GM23338 (cell line): ENCODE measurements around the gene RABGAP1L. TPM values are rescaled to one million over a fixed set of nuclear protein-coding genes. Genes with fewer than 3 reads are reported as not detected.
A peak's percentile ranks its signal among the peaks of the same experiment; 100 is the strongest.

Experiments
- ATAC-seq: fragments of 200-7000 bp; cut with Tn5 transposase; 3 replicates; pipeline ENCODE4 v1.9.1; 2020
- DNase-seq: peaks from one replicate; pipeline ENCODE4 v3.0.0-alpha.2; 2015; ENCODE audit warnings: low spot score
- H2AFZ ChIP-seq: fragments of 200-600 bp; sonication (generic); 2 replicates; pipeline ENCODE4 v1.8.0; 2016; ENCODE audit warnings: antibody characterized with exemption, mild to moderate bottlenecking, moderate library complexity
- H3F3A ChIP-seq: fragments of 200-600 bp; sonication (generic); replicated peaks from 2 replicates; pipeline ENCODE4 v1.8.0; 2017; ENCODE audit warnings: antibody characterized with exemption, mixed run types, low read depth
- H3K27ac ChIP-seq: fragments of 200-600 bp; sonication (generic); 2 replicates; pipeline ENCODE4 v1.6.1; 2016; ENCODE audit warnings: low read depth
- H3K27me3 ChIP-seq: fragments of 200-600 bp; sonication (generic); 2 replicates; pipeline ENCODE4 v1.8.0; 2016; ENCODE audit warnings: mild to moderate bottlenecking, mixed run types, moderate library complexity; ENCODE audit not compliant: insufficient read depth
- H3K36me3 ChIP-seq: fragments of 200-600 bp; sonication (generic); 2 replicates; pipeline ENCODE4 v1.8.0; 2016; ENCODE audit warnings: mild to moderate bottlenecking; ENCODE audit not compliant: insufficient read depth
- H3K4me1 ChIP-seq: fragments of 200-600 bp; sonication (generic); 2 replicates; pipeline ENCODE4 v1.8.0; 2016; ENCODE audit warnings: mild to moderate bottlenecking, moderate library complexity; ENCODE audit not compliant: insufficient read depth
- H3K4me2 ChIP-seq: fragments of 200-600 bp; sonication (generic); 2 replicates; pipeline ENCODE4 v1.7.1; 2017; ENCODE audit warnings: mixed run types
- H3K4me3 ChIP-seq: fragments of 200-600 bp; sonication (generic); 2 replicates; pipeline ENCODE4 v1.6.1; 2016; ENCODE audit warnings: mixed run types
- H3K79me2 ChIP-seq: fragments of 200-600 bp; sonication (generic); replicated peaks from 2 replicates; pipeline ENCODE4 v1.8.0; 2017; ENCODE audit warnings: mild to moderate bottlenecking; ENCODE audit not compliant: insufficient read depth
- H3K9me2 ChIP-seq: fragments of 200-600 bp; sonication (generic); 2 replicates; pipeline ENCODE4 v1.8.0; 2017; ENCODE audit not compliant: insufficient read depth
- H4K20me1 ChIP-seq: fragments of 200-600 bp; sonication (generic); replicated peaks from 2 replicates; pipeline ENCODE4 v1.8.0; 2017; ENCODE audit warnings: mild to moderate bottlenecking; ENCODE audit not compliant: insufficient read depth
- H3K27ac Mint-ChIP-seq: 2 replicates; pipeline ENCODE4 v1.8.0; 2020; ENCODE audit warnings: inconsistent platforms, mild to moderate bottlenecking, moderate library complexity, mixed read lengths
- H3K27me3 Mint-ChIP-seq: 3 replicates; pipeline ENCODE4 v1.8.0; 2022; ENCODE audit warnings: low read depth, mild to moderate bottlenecking, moderate library complexity, mixed read lengths, inconsistent platforms; ENCODE audit not compliant: insufficient read depth, poor library complexity
- H3K36me3 Mint-ChIP-seq: 3 replicates; pipeline ENCODE4 v1.8.0; 2021; ENCODE audit warnings: low read depth, mild to moderate bottlenecking, inconsistent platforms, moderate library complexity, mixed read lengths
- H3K4me1 Mint-ChIP-seq: 3 replicates; pipeline ENCODE4 v1.8.0; 2020; ENCODE audit warnings: mild to moderate bottlenecking, inconsistent platforms, mixed read lengths
- H3K4me3 Mint-ChIP-seq: 3 replicates; pipeline ENCODE4 v1.8.0; 2021; ENCODE audit warnings: moderate library complexity, mild to moderate bottlenecking, inconsistent platforms, mixed read lengths
- H3K9me3 Mint-ChIP-seq: 3 replicates; pipeline ENCODE4 v1.8.0; 2020; ENCODE audit warnings: moderate library complexity, mild to moderate bottlenecking, inconsistent platforms, mixed read lengths
- CREB1 ChIP-seq: fragments of 250-450 bp; sonication (Bioruptor Pico); IDR thresholded peaks from 2 replicates; pipeline ENCODE4 v1.5.0; 2020; ENCODE audit warnings: low read depth, mild to moderate bottlenecking, moderate library complexity
- CTCF ChIP-seq, 2 experiments: fragments of 200-600 bp in 1 of 2; sonication (generic) in 1 of 2; conservative IDR thresholded peaks; 2 replicates each; pipeline versions ENCODE4 v1.5.1 to v1.6.1; 2016 to 2017; ENCODE audit warnings: antibody characterized with exemption in 2 of 2, low read depth in 2 of 2, mild to moderate bottlenecking in 2 of 2, moderate library complexity in 1 of 2
- ETS1 ChIP-seq: IDR thresholded peaks from 2 replicates; pipeline ENCODE4 v1.6.1; 2016; ENCODE audit warnings: antibody characterized with exemption
- EZH2 ChIP-seq: fragments of 200-600 bp; sonication (generic); IDR thresholded peaks from one replicate; pipeline ENCODE4 v1.8.0; 2017; ENCODE audit warnings: antibody characterized with exemption, mild to moderate bottlenecking, low read depth; ENCODE audit not compliant: unreplicated experiment
- EZH2phosphoT487 ChIP-seq: fragments of 200-600 bp; sonication (generic); IDR thresholded peaks from one replicate; pipeline ENCODE4 v1.8.1; 2018; ENCODE audit warnings: antibody characterized with exemption; ENCODE audit not compliant: unreplicated experiment
- JUNB ChIP-seq: IDR thresholded peaks from one replicate; pipeline ENCODE4 v1.6.1; 2016; ENCODE audit warnings: antibody characterized with exemption; ENCODE audit not compliant: unreplicated experiment
- NANOG ChIP-seq: IDR thresholded peaks from 2 replicates; pipeline ENCODE4 v1.6.1; 2016; ENCODE audit warnings: antibody characterized with exemption, borderline replicate concordance
- POLR2AphosphoS5 ChIP-seq: IDR thresholded peaks from 2 replicates; pipeline ENCODE4 v1.6.1; 2016; ENCODE audit warnings: antibody characterized with exemption, low read depth
- REST ChIP-seq: IDR thresholded peaks from one replicate; pipeline ENCODE4 v1.6.1; 2018; ENCODE audit warnings: antibody characterized with exemption; ENCODE audit not compliant: unreplicated experiment
- STAT1 ChIP-seq: IDR thresholded peaks from one replicate; pipeline ENCODE4 v1.6.1; 2016; ENCODE audit warnings: antibody characterized with exemption; ENCODE audit not compliant: unreplicated experiment
- ZNF114 ChIP-seq: fragments of 250-450 bp; sonication (Bioruptor Pico); IDR thresholded peaks from 2 replicates; pipeline ENCODE4 v1.5.0; 2020; ENCODE audit warnings: mild to moderate bottlenecking, moderate library complexity
- ZNF331 ChIP-seq: fragments of 250-450 bp; sonication (Bioruptor Pico); IDR thresholded peaks from 2 replicates; pipeline ENCODE4 v1.5.0; 2020; ENCODE audit warnings: low read depth, mild to moderate bottlenecking, moderate library complexity
- ZNF462 ChIP-seq: fragments of 250-450 bp; sonication (Bioruptor Pico); IDR thresholded peaks from 2 replicates; pipeline ENCODE4 v1.5.0; 2020; ENCODE audit warnings: mild to moderate bottlenecking, moderate library complexity
- polyA plus RNA-seq: library from polyadenylated mRNA; unstranded; fragments of >200 nt; fragmentation: Nextera tagmentation; extraction: Ambion mirVana; gene quantifications from 2 replicates; pipeline ENCODE4 v1.2.1, GENCODE V29; 2016
- total RNA-seq: library from RNA; depleted of rRNA; stranded (reverse); fragments of >200 nt; shearing (Covaris generic); gene quantifications from 2 replicates; pipeline ENCODE4 v1.2.3, GENCODE V29; 2014

RABGAP1L gene
- total and polyA plus RNA-seq, 2 experiments from 2014 or later = 83.2 to 136 TPM

GRCh38 chr1:174818014-174818616, 658.8 kb downstream of the RABGAP1L start:
- Histone ChIP-seq H3K4me1 (peaks cover 11% of the 10 kb centered on the region; the same call in 1 of the 2 replicates), H3K9me2 (peaks cover 4% of the 10 kb centered on the region; the same call in 1 of the 2 replicates), H3K4me3 (no peak overlapping the region), H3K4me2 (peak overlapping the region; percentile 33; the same call in 1 of the 2 replicates), H3K36me3 (no peaks in the 10 kb centered on the region), H2AFZ (no peak overlapping the region), H4K20me1 (no peaks in the 10 kb centered on the region), H3K79me2 (no peaks in the 10 kb centered on the region), H3F3A (no peaks in the 10 kb centered on the region), H3K27me3 (no peaks in the 10 kb centered on the region), H3K27ac (no peak overlapping the region)
- ATAC-seq = peak; percentile 75
- Mint-ChIP-seq H3K27ac (no peak overlapping the region), H3K27me3 (no peaks in the 10 kb centered on the region), H3K9me3 (no peaks in the 10 kb centered on the region), H3K4me1 (peaks cover 14% of the 10 kb centered on the region), H3K36me3 (no peaks in the 10 kb centered on the region), H3K4me3 (no peak overlapping the region)
- no peak for TF ChIP-seq CTCF (conservative IDR thresholded peaks at IDR 0.05; ENCODE audit: low read depth in 2 of 2)
- no peak for TF ChIP-seq STAT1
- no peak for TF ChIP-seq JUNB
- TF ChIP-seq REST = no peak
- TF ChIP-seq EZH2phosphoT487 = no peak
- no peak for TF ChIP-seq NANOG
- no peak for TF ChIP-seq ETS1
- TF ChIP-seq ZNF114 (CRISPR knock-in tag) = no peak
- no peak for TF ChIP-seq ZNF462 (CRISPR knock-in tag)
- no peak for TF ChIP-seq CREB1 (CRISPR knock-in tag)
- TF ChIP-seq EZH2 = no peak
- no peak for TF ChIP-seq POLR2AphosphoS5
- TF ChIP-seq ZNF331 (CRISPR knock-in tag) = no peak
- peak; percentile 6 for DNase-seq
